Islet precursor cell (in vitro differentiated cells): Measurements from ENCODE around the gene ICAM2.
"Not testable (repeated sequence)": the region's sequence is repeated elsewhere in the genome, so short reads cannot be mapped to it uniquely, and the experiment has no call there.

ENCODE experiments used
- DNase-seq: peaks from one replicate; pipeline ENCODE4 v3.0.0-alpha.2; 2018

The ICAM2 gene

GRCh38 chr17:64008830-64009229 is 11.6 kb downstream of the ICAM2 start:
- DNase-seq, result no peak

GRCh38 chr17:64008346-64008745 is 12.1 kb downstream of the ICAM2 start:
- DNase-seq, result no peak

GRCh38 chr17:64007838-64008282 is 12.6 kb downstream of the ICAM2 start:
- DNase-seq, result peak; percentile 53

- not testable (repeated sequence) for DNase-seq
These were observed 13.2 kb downstream of the ICAM2 start for GRCh38 chr17:64007089-64007837.

- peak; percentile 64 for DNase-seq
These were observed 13.9 kb downstream of the ICAM2 start for GRCh38 chr17:64006361-64007088.

GRCh38 chr17:64005734-64006167 is 14.7 kb downstream of the ICAM2 start:
- DNase-seq, result peak; percentile 57

- DNase-seq, result no peak
These were observed 15.3 kb downstream of the ICAM2 start for GRCh38 chr17:64004903-64005733.

- no peak for DNase-seq
These were observed 16.1 kb downstream of the ICAM2 start for GRCh38 chr17:64004218-64004770.

- no peak for DNase-seq
These were observed 16.8 kb downstream of the ICAM2 start for GRCh38 chr17:64003526-64004121.

- no peak for DNase-seq
These were observed 17.5 kb downstream of the ICAM2 start for GRCh38 chr17:64002658-64003525.

- DNase-seq, result peak; percentile 58
These were observed 18.5 kb downstream of the ICAM2 start for GRCh38 chr17:64001763-64002529.

GRCh38 chr17:64001091-64001579 is 19.3 kb downstream of the ICAM2 start:
- no peak for DNase-seq

- no peak for DNase-seq
These were observed 20.5 kb downstream of the ICAM2 start for GRCh38 chr17:63999680-64000531.

- peak; percentile 56 for DNase-seq
These were observed 21.4 kb downstream of the ICAM2 start for GRCh38 chr17:63998721-63999679.

GRCh38 chr17:63998050-63998720 is 22.2 kb downstream of the ICAM2 start, which contains the start of gene PRR29:
PRR29 (plus strand) TSS chr17:63998351; CDS start chr17:63998365, 14 bp downstream.
- peak; percentile 94 for DNase-seq

GRCh38 chr17:63997341-63998048 is 22.9 kb downstream of the ICAM2 start:
- peak; percentile 67 for DNase-seq
